ENCODE measurements around the gene GPR84. TPM values are rescaled to one million over a fixed set of nuclear protein-coding genes. Genes with fewer than 3 reads are reported as not detected.

Gene GPR84
- total and polyA plus RNA-seq, 2 donors (not counting 3 experiments of a cell fraction or from before 2014, with no cell fraction given): not detected

- Histone ChIP-seq H3K9me1 (replicated peaks; ENCODE audit: control insufficient read depth, extremely low read depth, insufficient read depth, low read length) (no peaks in the 10 kb centered on the region), H3K27ac (ENCODE audit: insufficient read depth, low read depth, low read length) (no peak overlapping the region), H3K4me1 (ENCODE audit: control insufficient read depth, extremely low read depth, insufficient read depth, low read length) (peaks cover 27% of the 10 kb centered on the region), H3K9ac (replicated peaks; ENCODE audit: extremely low read depth, insufficient read depth, low read length) (no peak overlapping the region), H3K79me2 (ENCODE audit: control insufficient read depth, insufficient read depth, low read length) (no peaks in the 10 kb centered on the region), H2AFZ (ENCODE audit: low read depth, low read length) (no peak overlapping the region), H3K4me3 (replicated peaks in 1 of 3; ENCODE audit: insufficient read depth in 1 of 3, low read depth in 1 of 3, low read length in 3 of 3) (no peak overlapping the region), H3K4me2 (ENCODE audit: insufficient read depth, low read length) (no peak overlapping the region), H3K36me3 (ENCODE audit: control insufficient read depth in 2 of 2, extremely low read depth in 1 of 2, insufficient read depth in 2 of 2, low read length in 2 of 2) (peaks cover 0 to under 1% of the 10 kb centered on the region in 2 experiments), H4K20me1 (replicated peaks; ENCODE audit: control insufficient read depth, extremely low read depth, insufficient read depth, low read length) (no peaks in the 10 kb centered on the region), H3K27me3 (ENCODE audit: control insufficient read depth in 2 of 2, insufficient read depth in 2 of 2, low read length in 2 of 2) (no peaks in the 10 kb centered on the region), H3K9me3 (replicated peaks; ENCODE audit: control insufficient read depth, insufficient read depth, low read length) (no peaks in the 10 kb centered on the region)
- DNase-seq (ENCODE audit: low read depth, low spot score) (no peak), FAIRE-seq (no peak)
- no peak for TF ChIP-seq MYC (IDR thresholded peaks at IDR 0.05; ENCODE audit: low read depth, low read length)
- no peak for TF ChIP-seq POLR2A (IDR thresholded peaks at IDR 0.05; ENCODE audit: low read depth, low read length)
- TF ChIP-seq CTCF (IDR thresholded peaks at IDR 0.05; ENCODE audit: extremely low read depth in 1 of 2, insufficient read depth in 1 of 2, low read depth in 1 of 2, low read length in 2 of 2): no peak
- no peak for TF ChIP-seq POLR2AphosphoS5 (IDR thresholded peaks at IDR 0.05; ENCODE audit: insufficient read depth, low read depth, low read length)
- no peak for TF ChIP-seq MAX (IDR thresholded peaks at IDR 0.05; ENCODE audit: insufficient read depth, insufficient read length)
- TF ChIP-seq EZH2 (IDR thresholded peaks at IDR 0.05; ENCODE audit: borderline replicate concordance, low read depth, low read length, severe bottlenecking): no peak
- TF ChIP-seq JUN (IDR thresholded peaks at IDR 0.05; ENCODE audit: borderline replicate concordance, insufficient read depth, insufficient read length, low read depth): no peak
- no peak for TF ChIP-seq FOS (IDR thresholded peaks at IDR 0.05; ENCODE audit: borderline replicate concordance, insufficient read depth, low read length)
- TF ChIP-seq GATA2 (IDR thresholded peaks at IDR 0.05; ENCODE audit: insufficient read depth, insufficient read length, low read depth, low read length): no peak
- intact Hi-C loops (cut with micrococcal nuclease): no loop called here
- CTCF ChIA-PET: interaction anchor here (1.2 to 7.8 kb wide), 4 partner anchors 14 to 105 kb away, joined by 3 to 61 read pairs (median 14); partner anchors contain the start of gene COPZ1
- dilution Hi-C loops (cut with MboI; ENCODE audit: extremely low pct_ligation_motif_present, low sequenced_read_pairs): no loop called here
- no TSS peak for BruUV-seq (replicated peaks)
- POLR2A ChIA-PET: no interaction called here
These were observed 8.1 kb downstream of the GPR84 start for GRCh38 chr12:54356228-54356627.

Data from endothelial cell of umbilical vein (primary cell).